A549 (cell line): ENCODE data around the gene TRPM5.

Source experiments
- CEBPB ChIP-seq, 2 experiments: fragments of >200 bp in 1 of 2; sonication (Bioruptor Twin) in 1 of 2; formaldehyde crosslinking in 1 of 2; IDR thresholded peaks; 2 replicates each; pipeline ENCODE4 v1.6.1; 2012 to 2016
- CTCF ChIP-seq: fragments of >200 bp; sonication (Bioruptor Twin); formaldehyde crosslinking; IDR thresholded peaks from 3 replicates; pipeline ENCODE4 v1.5.1; 2016
- MAFK ChIP-seq: fragments of 450-650 bp; IDR thresholded peaks from 2 replicates; pipeline ENCODE4 v1.6.1; 2014; ENCODE audit not compliant: partially characterized antibody

GRCh38 chr11:2436013-2436520 lies 8.2 kb downstream of the TRPM5 start:
- TF ChIP-seq CEBPB (IDR thresholded peaks at IDR 0.05), result no peak
- no peak for TF ChIP-seq MAFK
- TF ChIP-seq CTCF, result no peak
